NCI-H446 (cell line): ENCODE results near the gene NCEH1.
"Not testable (repeated sequence)": the region's sequence is repeated elsewhere in the genome, so short reads cannot be mapped to it uniquely, and the experiment has no call there.

Experiments used
- DNase-seq, 2 experiments: peaks; one replicate each; lab custom pipeline; 2025; lab: John Stamatoyannopoulos, UW

NCEH1 gene

DNA sequence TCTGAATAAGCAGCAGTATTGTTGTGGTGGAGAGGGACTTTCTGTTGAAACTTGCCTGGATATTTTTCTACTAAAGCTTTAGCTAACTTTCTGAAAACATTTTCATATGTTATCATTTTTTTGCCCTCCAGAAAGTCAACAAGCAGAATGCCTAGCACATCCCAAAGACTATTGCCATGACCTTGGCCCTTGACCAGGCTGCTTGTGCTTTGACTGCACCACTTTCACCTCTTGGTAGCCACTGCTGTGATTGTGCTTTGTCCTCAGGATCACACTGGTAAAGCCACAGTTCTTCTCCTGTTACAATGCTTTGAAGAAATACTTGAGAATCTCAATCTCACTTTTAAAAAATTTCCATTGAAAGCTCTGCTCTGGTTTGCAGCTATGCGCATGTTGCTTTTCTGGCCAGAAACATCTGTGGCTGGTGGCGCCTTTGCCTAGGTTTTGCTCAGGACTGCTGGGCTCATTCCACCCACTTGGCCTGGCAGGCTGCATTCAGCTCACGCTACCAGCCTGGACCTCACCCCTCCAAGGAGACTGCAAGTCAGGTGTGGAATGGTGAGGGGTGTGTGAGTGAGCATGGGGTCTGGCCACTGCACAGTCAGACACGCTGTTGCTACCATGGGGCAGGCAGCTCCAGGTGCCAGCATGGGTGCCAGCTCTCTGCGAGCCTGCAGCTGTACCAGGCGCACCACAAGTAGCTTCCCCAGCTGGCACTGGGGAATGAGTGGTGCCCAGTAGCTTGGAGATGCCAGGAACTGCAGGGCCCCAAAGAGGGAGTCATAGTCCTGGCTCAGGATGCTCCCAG lies 97.8 kb downstream of the NCEH1 start:
- DNase-seq: no peak

GRCh38 chr3:172609750-172610149 lies 101.1 kb downstream of the NCEH1 start:
- no peak for DNase-seq

DNA sequence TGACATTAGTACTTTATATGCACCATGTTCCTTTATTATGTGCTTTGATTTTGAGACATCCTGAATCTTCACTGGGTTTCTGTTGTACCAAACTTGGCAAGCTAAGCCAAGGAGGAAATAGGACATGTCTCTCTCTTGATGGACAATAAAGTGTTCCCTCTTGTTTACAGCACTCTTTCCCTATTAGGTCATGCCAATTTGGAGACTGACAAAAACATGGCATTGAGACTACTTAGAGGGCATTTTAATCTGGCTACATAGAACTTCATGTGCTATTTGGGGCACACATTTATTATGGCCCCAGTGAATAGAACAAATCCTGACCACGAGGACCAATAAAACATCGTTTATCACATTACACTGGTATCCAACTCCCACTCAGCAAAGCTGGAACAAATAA lies 102.3 kb downstream of the NCEH1 start:
- DNase-seq: no peak

- DNase-seq: peak; percentile 91 to 93
These were observed 103.4 kb downstream of the NCEH1 start for GRCh38 chr3:172607305-172608121.

DNA sequence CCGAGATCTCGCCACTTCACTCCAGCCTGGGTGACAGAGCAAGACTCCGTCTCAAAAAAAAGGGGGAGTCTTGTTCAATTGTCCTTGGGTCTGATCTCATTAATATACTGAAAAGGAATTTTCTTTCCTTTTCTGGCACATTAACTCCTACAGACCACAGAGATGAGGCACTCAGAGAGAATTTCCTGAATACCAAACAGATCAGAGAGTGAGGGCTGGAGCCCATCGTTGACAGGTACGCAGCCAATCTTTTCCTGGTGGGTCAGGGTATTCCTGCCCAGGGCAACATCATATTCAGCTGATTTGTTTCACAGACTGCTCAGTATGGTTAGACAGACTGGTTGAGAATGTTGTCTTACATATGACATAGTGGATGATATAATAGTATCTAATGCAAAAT lies 104.8 kb downstream of the NCEH1 start:
- DNase-seq: no peak

- DNase-seq: no peak
These were observed 105.8 kb downstream of the NCEH1 start for GRCh38 chr3:172604895-172605646.

GRCh38 chr3:172601066-172601832 lies 109.6 kb downstream of the NCEH1 start:
- no peak for DNase-seq

DNA sequence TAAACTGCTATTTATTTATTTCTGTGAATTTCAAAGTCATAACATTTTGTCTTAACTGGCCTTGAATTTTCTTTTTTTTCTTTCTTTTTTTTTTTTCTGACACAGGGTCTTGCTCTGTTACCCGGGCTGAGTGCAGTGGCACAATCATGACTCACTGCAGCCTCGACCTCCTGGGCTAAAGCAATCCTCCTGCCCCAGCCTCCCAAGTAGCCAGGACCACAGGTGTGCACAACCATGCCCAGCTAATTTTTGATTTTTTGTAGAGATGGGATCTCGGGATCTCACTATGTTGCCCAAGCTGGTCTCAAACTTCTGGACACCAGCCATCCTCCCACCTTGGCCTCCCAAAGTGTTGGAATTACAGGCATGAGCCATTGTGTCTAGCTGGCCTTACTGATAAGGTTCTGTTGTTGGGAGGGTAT lies 110.2 kb downstream of the NCEH1 start:
- no peak for DNase-seq

GRCh38 chr3:172598904-172599303 lies 112.0 kb downstream of the NCEH1 start:
- DNase-seq: no peak

GRCh38 chr3:172596394-172596706 lies 114.5 kb downstream of the NCEH1 start:
- no peak for DNase-seq

GRCh38 chr3:172595664-172596393 lies 115.0 kb downstream of the NCEH1 start:
- peak in 1 of 2 experiments; percentile 35 for DNase-seq

- DNase-seq: not testable (repeated sequence)
These were observed 115.8 kb downstream of the NCEH1 start for GRCh38 chr3:172594900-172595663.

GRCh38 chr3:172592898-172593669 lies 117.8 kb downstream of the NCEH1 start:
- no peak for DNase-seq

- DNase-seq: no peak
These were observed 118.7 kb downstream of the NCEH1 start for GRCh38 chr3:172591876-172592771.

DNA sequence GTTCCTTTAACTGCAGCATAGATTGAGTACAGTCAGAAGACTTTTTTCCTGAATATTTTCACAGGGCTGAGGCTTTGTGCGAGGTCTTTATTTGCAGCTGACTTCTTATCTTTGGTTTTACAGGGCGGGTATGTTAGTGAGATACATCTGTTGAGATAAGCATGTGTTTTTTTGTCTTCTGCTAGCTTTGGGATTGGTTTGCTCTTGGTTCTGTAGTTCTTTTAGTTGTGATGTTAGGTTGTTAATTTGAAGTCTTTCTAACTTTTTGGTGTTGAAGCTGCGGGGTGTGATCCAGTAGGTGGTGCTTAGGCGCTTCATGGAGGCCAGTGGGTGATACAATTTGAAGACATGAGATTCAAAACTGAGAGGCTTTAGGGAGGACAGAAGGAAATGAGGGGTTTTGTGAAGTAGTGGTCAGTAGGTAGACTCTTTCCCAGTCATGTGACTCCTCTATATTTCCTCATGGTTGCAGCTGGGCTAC lies 119.7 kb downstream of the NCEH1 start:
- no peak for DNase-seq

GRCh38 chr3:172586436-172586835 lies 124.4 kb downstream of the NCEH1 start:
- no peak for DNase-seq

DNA sequence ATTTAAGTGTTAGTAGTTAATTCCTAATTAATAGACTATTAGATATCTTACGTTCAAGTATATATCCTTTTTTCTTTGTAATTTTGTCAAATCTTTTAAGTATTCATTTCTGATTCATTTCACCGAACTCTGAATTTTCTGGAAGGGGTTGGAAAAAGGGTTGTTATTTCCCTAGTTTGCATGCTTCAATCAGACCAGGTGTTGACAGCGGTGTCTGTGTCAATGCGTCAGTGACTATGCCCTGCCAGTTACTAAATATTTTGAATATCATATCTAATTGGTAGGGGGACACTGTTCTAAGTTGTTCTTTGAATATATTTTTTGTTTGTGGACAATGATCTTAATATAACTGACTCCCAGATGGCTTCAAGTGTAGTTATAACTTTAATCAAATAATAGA lies 124.9 kb downstream of the NCEH1 start:
- DNase-seq: no peak

GRCh38 chr3:172582712-172583111 lies 128.2 kb downstream of the NCEH1 start:
- DNase-seq: peak in 1 of 2 experiments; percentile 38
